K562 (cell line): ENCODE results near the gene RSPRY1. TPM values are rescaled to one million over a fixed set of nuclear protein-coding genes. Genes with fewer than 3 reads are reported as not detected.

Source experiments
- CREB1 ChIP-seq, 2 experiments: sonication (generic) in 1 of 2; formaldehyde crosslinking in 1 of 2; IDR thresholded peaks; 2 replicates each; pipeline versions ENCODE4 v1.6.1 to v1.8.0; 2012 to 2022; ENCODE audit warnings: inconsistent platforms in 1 of 2, mild to moderate bottlenecking in 1 of 2, missing genetic modification reagents in 1 of 2, moderate library complexity in 1 of 2
- MED1 ChIP-seq: sonication (generic); formaldehyde crosslinking; IDR thresholded peaks from 2 replicates; pipeline ENCODE4 v1.8.1; 2023; ENCODE audit warnings: missing genetic modification reagents, borderline replicate concordance
- NFATC3 ChIP-seq: fragments of 450-650 bp; IDR thresholded peaks from 2 replicates; pipeline ENCODE4 v1.6.1; 2017; ENCODE audit warnings: mild to moderate bottlenecking
- RBM25 ChIP-seq: fragments of 200-400 bp; formaldehyde crosslinking; IDR thresholded peaks from 2 replicates; pipeline ENCODE4 v1.6.1; 2018; ENCODE audit warnings: low read length, low read depth, moderate library complexity; ENCODE audit not compliant: severe bottlenecking
- SMAD4 ChIP-seq: fragments of 250-450 bp; sonication (Bioruptor Pico); conservative IDR thresholded peaks from 2 replicates; pipeline ENCODE4 v1.8.0; 2021; ENCODE audit warnings: inconsistent platforms, mild to moderate bottlenecking, moderate library complexity
- SNRNP70 ChIP-seq: fragments of 200-400 bp; formaldehyde crosslinking; optimal IDR thresholded peaks from 2 replicates; pipeline ENCODE3; 2017; ENCODE audit warnings: low read depth, low read length
- TCF3 ChIP-seq: sonication (generic); formaldehyde crosslinking; IDR thresholded peaks from 2 replicates; pipeline ENCODE4 v1.4.0; 2020; ENCODE audit warnings: mild to moderate bottlenecking, missing genetic modification reagents
- ZBED1 ChIP-seq: IDR thresholded peaks from 2 replicates; pipeline ENCODE4 v1.6.1; 2014
- ZBTB17 ChIP-seq: fragments of 450-650 bp; formaldehyde crosslinking; IDR thresholded peaks from 2 replicates; pipeline ENCODE4 v1.4.0; 2020; ENCODE audit warnings: mild to moderate bottlenecking
- ZKSCAN3 ChIP-seq: fragments of 250-450 bp; sonication (Bioruptor Pico); IDR thresholded peaks from 2 replicates; pipeline ENCODE4 v1.4.0; 2020
- ZNF274 ChIP-seq: IDR thresholded peaks from 2 replicates; pipeline ENCODE4 v1.6.1; 2011; ENCODE audit warnings: low read depth, mild to moderate bottlenecking, low read length, moderate library complexity, borderline replicate concordance
- ZNF778 ChIP-seq: fragments of 450-650 bp; formaldehyde crosslinking; IDR thresholded peaks from 2 replicates; pipeline ENCODE4 v1.4.0; 2020; ENCODE audit warnings: mild to moderate bottlenecking, moderate library complexity
- polyA plus RNA-seq, 8 experiments: library from polyadenylated mRNA; depleted of rRNA in 4 of 8; stranded (reverse) in 5 of 8; unstranded in 3 of 8; fragments of >200 nt; fragmentation: Nextera tagmentation in 2 of 8; fragmentation: Illumina TruSeq in 1 of 8; extraction: Ambion mirVana in 2 of 8; extraction: Trizol in 1 of 8; gene quantifications; 2 replicates each; pipeline versions ENCODE4 v1.2.1 to v1.2.3, GENCODE V29; 2011 to 2014; ENCODE audit warnings: inconsistent platforms in 1 of 8, missing spikeins in 1 of 8
- total RNA-seq, 7 experiments: library from RNA; depleted of rRNA in 6 of 7; stranded (reverse); fragments of >200 nt in 6 of 7; fragmentation: Illumina TruSeq in 2 of 7; extraction: Trizol in 2 of 7; gene quantifications; 2 replicates each; pipeline versions ENCODE4 v1.2.1 to v1.2.3, GENCODE V29; 2011 to 2021; ENCODE audit warnings: low replicate concordance in 1 of 7
- TF ChIP-seq, protein P1 (sequence below): fragments of 250-450 bp; sonication (Bioruptor Pico); IDR thresholded peaks from 2 replicates; pipeline ENCODE4 v1.8.0; 2021; ENCODE audit warnings: moderate library complexity, mild to moderate bottlenecking, inconsistent platforms
- TF ChIP-seq, protein P2 (sequence below): fragments of 250-450 bp; sonication (Bioruptor Pico); IDR thresholded peaks from 2 replicates; pipeline ENCODE4 v1.4.0; 2020
- TF ChIP-seq, protein P3 (sequence below): fragments of 450-650 bp; formaldehyde crosslinking; IDR thresholded peaks from 2 replicates; pipeline ENCODE4 v1.4.0; 2022; ENCODE audit warnings: mild to moderate bottlenecking, moderate library complexity
- TF ChIP-seq, protein P4 (sequence below), 3 experiments: IDR thresholded peaks in 2 of 3; conservative IDR thresholded peaks in 1 of 3; 2 replicates each; pipeline ENCODE4 v1.5.1; 2011 to 2012; ENCODE audit warnings: low read length in 3 of 3, mild to moderate bottlenecking in 3 of 3, control low read depth in 2 of 3, improper control_type of control experiment in 1 of 3, inconsistent platforms in 1 of 3, low read depth in 1 of 3, mixed read lengths in 1 of 3, moderate library complexity in 1 of 3; ENCODE audit not compliant: insufficient read depth in 2 of 3
- TF ChIP-seq, protein P5 (sequence below): fragments of 250-450 bp; sonication (Bioruptor Pico); IDR thresholded peaks from 2 replicates; pipeline ENCODE4 v1.5.0; 2021; ENCODE audit warnings: mild to moderate bottlenecking, moderate library complexity

Gene RSPRY1
- total and polyA plus RNA-seq, 9 of the 15 experiments (the other 6 are each of a cell fraction or from before 2014, with no cell fraction given): 10.2 to 27.8 (median 20.8) TPM

DNA sequence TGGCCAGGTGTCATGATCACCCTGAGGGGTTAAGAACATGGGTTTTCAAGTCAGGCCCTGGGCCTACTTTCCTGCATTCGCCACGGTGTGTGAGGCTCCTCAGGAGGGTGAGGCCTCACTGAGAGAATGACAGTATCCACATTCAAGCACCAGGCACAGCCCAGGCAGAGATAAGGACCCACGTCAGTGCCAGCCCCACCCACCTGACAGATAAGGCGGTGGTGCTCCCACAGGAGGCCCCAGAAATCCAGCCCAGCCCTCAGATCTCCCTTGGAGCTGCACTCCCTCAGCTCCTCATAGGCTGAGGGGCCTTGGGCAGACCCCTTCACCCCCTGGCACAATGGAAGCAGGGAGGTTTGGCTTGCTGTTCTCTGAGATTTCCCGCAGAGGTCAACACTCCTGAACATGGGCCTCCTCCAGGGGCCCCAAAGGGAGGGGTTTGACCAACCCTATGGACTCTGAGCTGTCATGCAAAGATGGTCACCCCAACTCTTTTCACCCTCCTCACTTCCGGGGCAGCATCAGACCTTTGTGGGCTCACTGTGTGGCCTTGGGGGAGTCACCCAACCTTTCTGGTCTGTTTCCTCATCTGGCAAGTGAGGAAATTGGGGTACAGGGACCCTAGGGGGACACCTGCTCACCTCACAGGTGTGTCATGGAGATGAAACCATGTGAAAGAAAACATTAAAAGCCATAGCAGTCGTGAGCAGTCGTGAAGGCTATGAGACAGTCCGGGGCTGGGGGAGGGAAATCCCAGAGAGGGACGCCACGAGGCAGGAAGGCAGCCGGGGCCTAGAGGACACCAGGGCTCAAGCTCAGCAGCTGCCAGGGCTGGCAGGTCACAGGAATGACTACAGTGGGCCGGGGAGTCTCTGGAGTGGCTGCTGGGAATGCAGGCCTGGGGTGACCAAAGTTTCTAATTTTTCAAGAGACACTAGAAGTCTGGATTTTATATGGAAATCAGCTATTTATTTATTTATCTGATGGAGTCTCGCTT lies 83.0 kb downstream of the RSPRY1 start (continued):
- TF ChIP-seq, protein P1, sequence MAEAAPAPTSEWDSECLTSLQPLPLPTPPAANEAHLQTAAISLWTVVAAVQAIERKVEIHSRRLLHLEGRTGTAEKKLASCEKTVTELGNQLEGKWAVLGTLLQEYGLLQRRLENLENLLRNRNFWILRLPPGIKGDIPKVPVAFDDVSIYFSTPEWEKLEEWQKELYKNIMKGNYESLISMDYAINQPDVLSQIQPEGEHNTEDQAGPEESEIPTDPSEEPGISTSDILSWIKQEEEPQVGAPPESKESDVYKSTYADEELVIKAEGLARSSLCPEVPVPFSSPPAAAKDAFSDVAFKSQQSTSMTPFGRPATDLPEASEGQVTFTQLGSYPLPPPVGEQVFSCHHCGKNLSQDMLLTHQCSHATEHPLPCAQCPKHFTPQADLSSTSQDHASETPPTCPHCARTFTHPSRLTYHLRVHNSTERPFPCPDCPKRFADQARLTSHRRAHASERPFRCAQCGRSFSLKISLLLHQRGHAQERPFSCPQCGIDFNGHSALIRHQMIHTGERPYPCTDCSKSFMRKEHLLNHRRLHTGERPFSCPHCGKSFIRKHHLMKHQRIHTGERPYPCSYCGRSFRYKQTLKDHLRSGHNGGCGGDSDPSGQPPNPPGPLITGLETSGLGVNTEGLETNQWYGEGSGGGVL (CRISPR knock-in tag): no peak
- TF ChIP-seq ZNF778 (CRISPR knock-in tag) (no peak), RBM25 (peak; percentile 46), ZKSCAN3 (CRISPR knock-in tag) (no peak), ZBTB17 (CRISPR knock-in tag) (peak; percentile 62; the same call in 1 of the 2 replicates), SNRNP70 (no peak), TCF3 (peak; percentile 48), SMAD4 (CRISPR knock-in tag) (0 out of 2 replicates have a peak, but pooled peaks have one; percentile 37), ZNF274 (no peak), MED1 (no peak), ZBED1 (no peak), NFATC3 (no peak), CREB1 (IDR thresholded peaks at IDR 0.05) (peak; percentile 43; the same call in 1 of the 2 replicates), CREB1 (CRISPR knock-in tag; IDR thresholded peaks at IDR 0.05) (peak; percentile 60; the same call in 1 of the 2 replicates)
- TF ChIP-seq, protein P2, sequence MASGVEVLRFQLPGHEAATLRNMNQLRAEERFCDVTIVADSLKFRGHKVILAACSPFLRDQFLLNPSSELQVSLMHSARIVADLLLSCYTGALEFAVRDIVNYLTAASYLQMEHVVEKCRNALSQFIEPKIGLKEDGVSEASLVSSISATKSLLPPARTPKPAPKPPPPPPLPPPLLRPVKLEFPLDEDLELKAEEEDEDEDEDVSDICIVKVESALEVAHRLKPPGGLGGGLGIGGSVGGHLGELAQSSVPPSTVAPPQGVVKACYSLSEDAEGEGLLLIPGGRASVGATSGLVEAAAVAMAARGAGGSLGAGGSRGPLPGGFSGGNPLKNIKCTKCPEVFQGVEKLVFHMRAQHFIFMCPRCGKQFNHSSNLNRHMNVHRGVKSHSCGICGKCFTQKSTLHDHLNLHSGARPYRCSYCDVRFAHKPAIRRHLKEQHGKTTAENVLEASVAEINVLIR (CRISPR knock-in tag): peak; percentile 66
- TF ChIP-seq, protein P3, sequence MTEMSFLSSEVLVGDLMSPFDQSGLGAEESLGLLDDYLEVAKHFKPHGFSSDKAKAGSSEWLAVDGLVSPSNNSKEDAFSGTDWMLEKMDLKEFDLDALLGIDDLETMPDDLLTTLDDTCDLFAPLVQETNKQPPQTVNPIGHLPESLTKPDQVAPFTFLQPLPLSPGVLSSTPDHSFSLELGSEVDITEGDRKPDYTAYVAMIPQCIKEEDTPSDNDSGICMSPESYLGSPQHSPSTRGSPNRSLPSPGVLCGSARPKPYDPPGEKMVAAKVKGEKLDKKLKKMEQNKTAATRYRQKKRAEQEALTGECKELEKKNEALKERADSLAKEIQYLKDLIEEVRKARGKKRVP (CRISPR knock-in tag): 0 out of 2 replicates have a peak, but pooled peaks have one; percentile 52
- TF ChIP-seq, protein P4, sequence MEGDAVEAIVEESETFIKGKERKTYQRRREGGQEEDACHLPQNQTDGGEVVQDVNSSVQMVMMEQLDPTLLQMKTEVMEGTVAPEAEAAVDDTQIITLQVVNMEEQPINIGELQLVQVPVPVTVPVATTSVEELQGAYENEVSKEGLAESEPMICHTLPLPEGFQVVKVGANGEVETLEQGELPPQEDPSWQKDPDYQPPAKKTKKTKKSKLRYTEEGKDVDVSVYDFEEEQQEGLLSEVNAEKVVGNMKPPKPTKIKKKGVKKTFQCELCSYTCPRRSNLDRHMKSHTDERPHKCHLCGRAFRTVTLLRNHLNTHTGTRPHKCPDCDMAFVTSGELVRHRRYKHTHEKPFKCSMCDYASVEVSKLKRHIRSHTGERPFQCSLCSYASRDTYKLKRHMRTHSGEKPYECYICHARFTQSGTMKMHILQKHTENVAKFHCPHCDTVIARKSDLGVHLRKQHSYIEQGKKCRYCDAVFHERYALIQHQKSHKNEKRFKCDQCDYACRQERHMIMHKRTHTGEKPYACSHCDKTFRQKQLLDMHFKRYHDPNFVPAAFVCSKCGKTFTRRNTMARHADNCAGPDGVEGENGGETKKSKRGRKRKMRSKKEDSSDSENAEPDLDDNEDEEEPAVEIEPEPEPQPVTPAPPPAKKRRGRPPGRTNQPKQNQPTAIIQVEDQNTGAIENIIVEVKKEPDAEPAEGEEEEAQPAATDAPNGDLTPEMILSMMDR (IDR thresholded peaks at IDR 0.05 in 2 of 3, conservative IDR thresholded peaks at IDR 0.05 in 1 of 3; ENCODE audit: insufficient read depth in 2 of 3, low read depth in 1 of 3, low read length in 3 of 3): no peak
- TF ChIP-seq, protein P5, sequence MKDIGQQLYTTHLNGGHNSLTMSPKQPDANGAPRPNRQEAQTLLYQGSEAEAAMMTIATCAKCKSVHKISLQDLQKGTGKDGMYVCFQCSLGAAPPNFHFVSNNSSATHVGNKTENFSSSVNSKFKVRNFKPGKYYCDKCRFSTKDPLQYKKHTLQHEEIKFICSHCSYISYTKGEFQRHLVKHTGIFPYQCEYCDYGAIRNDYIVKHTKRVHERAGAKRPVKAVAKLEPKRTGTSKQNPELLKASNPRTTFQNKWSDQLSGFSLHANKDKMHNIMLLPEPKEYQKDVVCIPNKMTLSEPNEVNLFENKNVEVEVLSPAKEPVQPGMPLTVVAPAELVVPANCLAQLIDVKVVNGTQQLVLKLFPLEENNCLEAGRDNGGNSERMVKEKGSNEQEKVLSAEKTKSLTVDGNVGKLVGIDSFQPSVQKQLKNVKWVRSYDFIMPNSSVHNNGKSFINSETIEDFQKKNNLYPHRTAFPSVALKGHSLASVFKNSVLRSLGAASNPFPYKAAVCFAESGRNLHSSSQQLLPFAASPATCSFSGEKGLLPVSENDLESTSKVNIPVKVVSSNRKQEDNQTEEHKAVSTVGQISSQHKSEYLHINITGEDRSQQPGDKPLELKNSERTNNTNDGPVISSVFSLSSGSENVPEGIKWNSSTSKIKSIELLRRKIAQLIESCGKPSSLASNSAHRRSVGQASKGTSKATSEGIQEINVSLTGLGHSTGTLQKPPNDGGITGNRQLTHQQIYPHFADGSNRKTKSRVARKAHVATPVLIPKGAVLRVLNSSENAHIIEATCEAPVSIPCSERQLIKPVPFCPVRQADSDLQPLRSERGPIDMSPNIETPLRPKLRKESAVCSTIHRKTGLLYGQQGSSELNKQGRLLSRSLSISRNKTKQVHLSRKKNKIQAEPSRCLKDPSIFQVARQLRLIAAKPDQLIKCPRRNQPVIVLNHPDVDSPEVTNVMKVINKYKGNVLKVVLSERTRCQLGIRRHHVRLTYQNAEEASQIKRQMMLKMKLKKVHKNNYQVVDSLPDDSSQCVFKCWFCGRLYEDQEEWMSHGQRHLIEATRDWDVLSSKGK (CRISPR knock-in tag): no peak
